DOHH2 (cell line): Measurements from ENCODE around the gene RPL7L1.
"Not testable (repeated sequence)": the region's sequence is repeated elsewhere in the genome, so short reads cannot be mapped to it uniquely, and the experiment has no call there.

Experiments
- EZH2phosphoT487 ChIP-seq: fragments of 200-600 bp; sonication (generic); IDR thresholded peaks from 2 replicates; pipeline ENCODE4 v1.6.1; 2017; ENCODE audit warnings: borderline replicate concordance, mild to moderate bottlenecking, antibody characterized with exemption, low read length, moderate library complexity, mixed read lengths
- TF ChIP-seq, protein P1 (sequence below): fragments of 200-600 bp; sonication (generic); IDR thresholded peaks from one replicate; pipeline ENCODE4 v1.5.1; 2014; ENCODE audit warnings: antibody characterized with exemption, mild to moderate bottlenecking, low read depth, low read length; ENCODE audit not compliant: poor library complexity, severe bottlenecking

DNA sequence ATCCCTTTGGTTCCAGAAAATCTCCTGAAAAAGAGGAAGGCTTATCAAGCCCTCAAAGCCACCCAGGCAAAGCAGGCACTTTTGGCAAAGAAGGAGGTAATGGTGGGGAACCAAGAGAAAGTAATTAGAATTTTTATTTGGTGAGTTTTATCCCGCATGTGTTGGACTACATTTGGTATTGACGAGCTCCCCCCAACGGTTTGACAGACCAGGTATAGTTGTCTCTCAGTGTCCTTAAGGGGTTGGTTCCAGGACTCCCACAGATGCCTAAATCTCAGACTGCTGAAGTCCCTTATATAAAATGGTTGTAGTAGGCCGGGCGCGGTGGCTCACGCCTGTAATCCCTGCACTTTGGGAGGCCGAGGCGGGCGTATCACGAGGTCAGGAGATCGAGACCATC, 1.5 kb downstream of the RPL7L1 start:
- TF ChIP-seq, protein P1, sequence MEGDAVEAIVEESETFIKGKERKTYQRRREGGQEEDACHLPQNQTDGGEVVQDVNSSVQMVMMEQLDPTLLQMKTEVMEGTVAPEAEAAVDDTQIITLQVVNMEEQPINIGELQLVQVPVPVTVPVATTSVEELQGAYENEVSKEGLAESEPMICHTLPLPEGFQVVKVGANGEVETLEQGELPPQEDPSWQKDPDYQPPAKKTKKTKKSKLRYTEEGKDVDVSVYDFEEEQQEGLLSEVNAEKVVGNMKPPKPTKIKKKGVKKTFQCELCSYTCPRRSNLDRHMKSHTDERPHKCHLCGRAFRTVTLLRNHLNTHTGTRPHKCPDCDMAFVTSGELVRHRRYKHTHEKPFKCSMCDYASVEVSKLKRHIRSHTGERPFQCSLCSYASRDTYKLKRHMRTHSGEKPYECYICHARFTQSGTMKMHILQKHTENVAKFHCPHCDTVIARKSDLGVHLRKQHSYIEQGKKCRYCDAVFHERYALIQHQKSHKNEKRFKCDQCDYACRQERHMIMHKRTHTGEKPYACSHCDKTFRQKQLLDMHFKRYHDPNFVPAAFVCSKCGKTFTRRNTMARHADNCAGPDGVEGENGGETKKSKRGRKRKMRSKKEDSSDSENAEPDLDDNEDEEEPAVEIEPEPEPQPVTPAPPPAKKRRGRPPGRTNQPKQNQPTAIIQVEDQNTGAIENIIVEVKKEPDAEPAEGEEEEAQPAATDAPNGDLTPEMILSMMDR = peak; percentile 13
- TF ChIP-seq EZH2phosphoT487 = not testable (repeated sequence)
